22Rv1 (cell line): ENCODE data around the gene ATR.
A peak's percentile ranks its signal among the peaks of the same experiment; 100 is the strongest.

Source experiments
- H3K27ac ChIP-seq: fragments of 450-650 bp; 2 replicates; pipeline ENCODE4 v1.5.1; 2017
- ZFX ChIP-seq: fragments of 450-650 bp; IDR thresholded peaks from 2 replicates; pipeline ENCODE4 v1.6.1; 2017; ENCODE audit warnings: antibody characterized with exemption, borderline replicate concordance
- TF ChIP-seq, protein P1 (sequence below): fragments of 450-650 bp; IDR thresholded peaks from 2 replicates; pipeline ENCODE4 v1.5.1; 2017; ENCODE audit warnings: mild to moderate bottlenecking

ATR gene

DNA sequence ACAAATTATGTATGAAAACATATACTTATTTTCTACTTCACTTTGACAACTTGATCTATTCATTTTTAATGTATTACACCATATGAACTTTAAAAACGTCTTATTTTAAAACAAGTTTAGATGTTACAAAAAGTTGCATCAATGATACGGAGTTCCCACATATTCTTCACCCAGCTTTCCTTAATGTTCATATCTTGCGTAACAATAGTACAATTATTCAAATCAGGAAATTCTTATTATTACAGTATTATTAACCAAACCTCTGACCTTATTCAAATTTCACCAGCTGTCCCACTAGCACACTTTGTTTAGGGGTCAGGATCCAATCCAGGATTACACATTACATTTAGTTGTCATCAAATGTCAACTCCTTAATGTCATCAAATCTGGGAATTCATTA is 117.8 kb downstream of the ATR start:
- TF ChIP-seq ZFX: no peak
- TF ChIP-seq, protein P1, sequence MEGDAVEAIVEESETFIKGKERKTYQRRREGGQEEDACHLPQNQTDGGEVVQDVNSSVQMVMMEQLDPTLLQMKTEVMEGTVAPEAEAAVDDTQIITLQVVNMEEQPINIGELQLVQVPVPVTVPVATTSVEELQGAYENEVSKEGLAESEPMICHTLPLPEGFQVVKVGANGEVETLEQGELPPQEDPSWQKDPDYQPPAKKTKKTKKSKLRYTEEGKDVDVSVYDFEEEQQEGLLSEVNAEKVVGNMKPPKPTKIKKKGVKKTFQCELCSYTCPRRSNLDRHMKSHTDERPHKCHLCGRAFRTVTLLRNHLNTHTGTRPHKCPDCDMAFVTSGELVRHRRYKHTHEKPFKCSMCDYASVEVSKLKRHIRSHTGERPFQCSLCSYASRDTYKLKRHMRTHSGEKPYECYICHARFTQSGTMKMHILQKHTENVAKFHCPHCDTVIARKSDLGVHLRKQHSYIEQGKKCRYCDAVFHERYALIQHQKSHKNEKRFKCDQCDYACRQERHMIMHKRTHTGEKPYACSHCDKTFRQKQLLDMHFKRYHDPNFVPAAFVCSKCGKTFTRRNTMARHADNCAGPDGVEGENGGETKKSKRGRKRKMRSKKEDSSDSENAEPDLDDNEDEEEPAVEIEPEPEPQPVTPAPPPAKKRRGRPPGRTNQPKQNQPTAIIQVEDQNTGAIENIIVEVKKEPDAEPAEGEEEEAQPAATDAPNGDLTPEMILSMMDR: no peak
- H3K27ac ChIP-seq: no peak overlapping the region

DNA sequence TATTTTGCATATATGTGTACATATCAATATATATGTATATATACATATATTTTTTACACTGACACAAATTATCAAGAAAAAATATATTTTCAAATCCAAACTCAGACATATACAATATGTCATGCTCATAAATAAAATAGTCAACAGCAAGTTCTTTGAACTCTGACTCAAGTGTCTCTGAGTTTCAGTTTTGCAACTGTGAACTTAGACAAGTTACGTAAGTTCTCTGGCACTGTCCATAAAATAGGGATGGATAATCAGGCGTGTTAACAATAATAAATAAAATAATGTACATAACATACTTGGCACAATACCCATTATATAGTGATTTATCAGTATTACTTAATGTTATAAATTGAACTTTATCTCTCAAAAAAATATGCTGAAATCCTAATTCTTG is 118.6 kb downstream of the ATR start:
- TF ChIP-seq, protein P1: no peak
- TF ChIP-seq ZFX: no peak
- no peak overlapping the region for H3K27ac ChIP-seq

DNA sequence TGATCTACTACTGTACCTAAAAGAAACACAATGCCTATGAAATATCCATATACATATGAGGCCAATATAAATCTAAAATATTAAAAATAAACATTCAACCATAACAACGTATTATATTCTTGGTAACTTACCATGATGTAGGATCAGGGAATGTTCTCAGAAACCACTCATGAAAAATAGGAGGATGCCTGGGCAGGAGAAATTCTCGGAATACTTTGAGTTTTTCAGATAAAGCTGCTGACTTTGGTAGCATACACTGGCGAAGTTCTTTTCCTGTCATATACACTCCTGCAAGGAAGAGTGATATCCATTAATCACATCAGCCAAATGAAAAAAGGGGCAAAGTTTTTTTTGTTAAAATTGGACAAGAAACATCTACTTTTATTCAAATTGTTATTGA is 119.4 kb downstream of the ATR start:
- H3K27ac ChIP-seq: no peak overlapping the region
- TF ChIP-seq, protein P1: no peak
- TF ChIP-seq ZFX: no peak

- no peak overlapping the region for H3K27ac ChIP-seq
- no peak for TF ChIP-seq ZFX
- TF ChIP-seq, protein P1: no peak
Measured at GRCh38 chr3:142450881-142451280, 127.7 kb downstream of the ATR start.

- H3K27ac ChIP-seq: no peak overlapping the region
- TF ChIP-seq, protein P1: no peak
- no peak for TF ChIP-seq ZFX
Measured at GRCh38 chr3:142450189-142450588, 128.3 kb downstream of the ATR start.

- TF ChIP-seq, protein P1: no peak
- no peak; the same call in 1 of the 2 replicates for TF ChIP-seq ZFX
- H3K27ac ChIP-seq: peak within 1 kb of the TSS; percentile 61
Measured at GRCh38 chr3:142447852-142448823, 130.4 kb downstream of the ATR start, which contains the start of gene XRN1. XRN1 (minus strand) TSS chr3:142448037; CDS start chr3:142447944, 93 bp downstream.

GRCh38 chr3:142447301-142447851 is 131.2 kb downstream of the ATR start:
- TF ChIP-seq, protein P1: no peak
- TF ChIP-seq ZFX: no peak
- H3K27ac ChIP-seq: peak overlapping the region; percentile 61
